Measurements from ENCODE around the gene CDC25B. TPM values are rescaled to one million over a fixed set of nuclear protein-coding genes. Genes with fewer than 3 reads are reported as not detected.
A peak's percentile ranks its signal among the peaks of the same experiment; 100 is the strongest.

Gene CDC25B
- total and polyA plus RNA-seq, 2 experiments from 2014 or later, result 18.2 to 20.1 TPM

GRCh38 chr20:3804254-3804751, 8.2 kb downstream of the CDC25B start:
- H3K4me2 ChIP-seq (ENCODE audit: unreplicated experiment), result no peak overlapping the region
- no peaks in the 10 kb centered on the region for H3K9me2 ChIP-seq (ENCODE audit: insufficient read depth)
- peaks cover 36% of the 10 kb centered on the region for H3K4me1 ChIP-seq (ENCODE audit: insufficient read depth)
- H3F3A ChIP-seq (ENCODE audit: insufficient read depth), result peaks cover 36% of the 10 kb centered on the region
- no peak overlapping the region for H3K27ac ChIP-seq
- no peak for DNase-seq
- no peak overlapping the region for H3K4me3 ChIP-seq
- H3K27me3 ChIP-seq (replicated peaks; ENCODE audit: insufficient read depth), result no peaks in the 10 kb centered on the region
- no peak for TF ChIP-seq EZH2phosphoT487 (IDR thresholded peaks at IDR 0.05; ENCODE audit: insufficient read depth, low read depth)
- TF ChIP-seq EZH2 (IDR thresholded peaks at IDR 0.05; ENCODE audit: insufficient read depth, poor library complexity, severe bottlenecking), result no peak
- 77 to 87% methylated on average over 9 to 11 of the region's 11 CpGs for WGBS, 2 experiments (ENCODE audit: low coverage in 1 of 2, low lambda C conversion rate in 2 of 2, missing lambda C conversion rate in 2 of 2)
- H4K20me1 ChIP-seq (ENCODE audit: insufficient read depth), result no peaks in the 10 kb centered on the region
- peaks cover 17% of the 10 kb centered on the region for H3K79me2 ChIP-seq (ENCODE audit: insufficient read depth)
- no peaks in the 10 kb centered on the region; the same call in 1 of the 2 replicates for H3K36me3 ChIP-seq (ENCODE audit: low read depth)
- H2AFZ ChIP-seq, result no peak overlapping the region
- no peak overlapping the region for H3K9ac ChIP-seq
- no peaks in the 10 kb centered on the region for H3K9me3 ChIP-seq (ENCODE audit: low read depth)
- in situ Hi-C loops (cut with MboI), result no loop called here

GRCh38 chr20:3804781-3805180, 8.7 kb downstream of the CDC25B start:
- 0 out of 2 replicates have a peak overlapping the region, but pooled peaks have one; percentile 89 for H3K9ac ChIP-seq
- TF ChIP-seq EZH2 (IDR thresholded peaks at IDR 0.05; ENCODE audit: insufficient read depth, poor library complexity, severe bottlenecking), result no peak
- no peak for TF ChIP-seq EZH2phosphoT487 (IDR thresholded peaks at IDR 0.05; ENCODE audit: insufficient read depth, low read depth)
- H3K9me3 ChIP-seq (ENCODE audit: low read depth), result no peaks in the 10 kb centered on the region
- H3F3A ChIP-seq (ENCODE audit: insufficient read depth), result peaks cover 39% of the 10 kb centered on the region
- no peak for DNase-seq
- H3K9me2 ChIP-seq (ENCODE audit: insufficient read depth), result no peaks in the 10 kb centered on the region
- H3K27me3 ChIP-seq (replicated peaks; ENCODE audit: insufficient read depth), result no peaks in the 10 kb centered on the region
- H2AFZ ChIP-seq, result no peak overlapping the region
- H4K20me1 ChIP-seq (ENCODE audit: insufficient read depth), result no peaks in the 10 kb centered on the region
- H3K4me2 ChIP-seq (ENCODE audit: unreplicated experiment), result no peak overlapping the region
- no peak overlapping the region for H3K4me3 ChIP-seq
- peaks cover 38% of the 10 kb centered on the region for H3K4me1 ChIP-seq (ENCODE audit: insufficient read depth)
- H3K79me2 ChIP-seq (ENCODE audit: insufficient read depth), result peaks cover 15% of the 10 kb centered on the region; the same call in 1 of the 2 replicates
- no peaks in the 10 kb centered on the region; the same call in 1 of the 2 replicates for H3K36me3 ChIP-seq (ENCODE audit: low read depth)
- in situ Hi-C loops (cut with MboI), result no loop called here
- 83 to 96% methylated on average over 11 of the region's 11 CpGs for WGBS, 2 experiments (ENCODE audit: low coverage in 1 of 2, low lambda C conversion rate in 2 of 2, missing lambda C conversion rate in 2 of 2)
- no peak overlapping the region for H3K27ac ChIP-seq

GRCh38 chr20:3808544-3808943, 12.4 kb downstream of the CDC25B start:
- no peaks in the 10 kb centered on the region for H3K36me3 ChIP-seq (ENCODE audit: low read depth)
- no peak overlapping the region for H2AFZ ChIP-seq
- WGBS, 2 experiments (ENCODE audit: low coverage in 1 of 2, low lambda C conversion rate in 2 of 2, missing lambda C conversion rate in 2 of 2), result 72 to 84% methylated on average over 3 of the region's 3 CpGs
- H3F3A ChIP-seq (ENCODE audit: insufficient read depth), result peaks cover 68% of the 10 kb centered on the region
- H3K9me2 ChIP-seq (ENCODE audit: insufficient read depth), result no peaks in the 10 kb centered on the region
- no peak for DNase-seq
- in situ Hi-C loops (cut with MboI), result no loop called here
- H3K27me3 ChIP-seq (replicated peaks; ENCODE audit: insufficient read depth), result no peaks in the 10 kb centered on the region
- H3K4me1 ChIP-seq (ENCODE audit: insufficient read depth), result peaks cover 55% of the 10 kb centered on the region
- H3K79me2 ChIP-seq (ENCODE audit: insufficient read depth), result peaks cover 17% of the 10 kb centered on the region; the same call in 1 of the 2 replicates
- peak overlapping the region; percentile 99 for H3K27ac ChIP-seq
- no peaks in the 10 kb centered on the region for H3K9me3 ChIP-seq (ENCODE audit: low read depth)
- TF ChIP-seq EZH2phosphoT487 (IDR thresholded peaks at IDR 0.05; ENCODE audit: insufficient read depth, low read depth) (no peak), EZH2 (IDR thresholded peaks at IDR 0.05; ENCODE audit: insufficient read depth, poor library complexity, severe bottlenecking) (no peak)
- H3K4me3 ChIP-seq, result peak overlapping the region; percentile 36
- no peaks in the 10 kb centered on the region for H4K20me1 ChIP-seq (ENCODE audit: insufficient read depth)
- peak overlapping the region; percentile 89 for H3K9ac ChIP-seq
- peak overlapping the region; percentile 83 for H3K4me2 ChIP-seq (ENCODE audit: unreplicated experiment)

- 1 to 3% methylated on average over 16 to 20 of the region's 20 CpGs for WGBS, 2 experiments (ENCODE audit: low coverage in 1 of 2, low lambda C conversion rate in 2 of 2, missing lambda C conversion rate in 2 of 2)
- H4K20me1 ChIP-seq (ENCODE audit: insufficient read depth), result no peaks in the 10 kb centered on the region
- H3K27me3 ChIP-seq (replicated peaks; ENCODE audit: insufficient read depth), result no peaks in the 10 kb centered on the region
- H2AFZ ChIP-seq, result no peak overlapping the region; the same call in 1 of the 2 replicates
- peaks cover 17% of the 10 kb centered on the region; the same call in 1 of the 2 replicates for H3K79me2 ChIP-seq (ENCODE audit: insufficient read depth)
- peak overlapping the region; percentile 74 for H3K4me3 ChIP-seq
- H3F3A ChIP-seq (ENCODE audit: insufficient read depth), result peaks cover 51% of the 10 kb centered on the region
- peak overlapping the region; percentile 97 for H3K9ac ChIP-seq
- no peaks in the 10 kb centered on the region for H3K36me3 ChIP-seq (ENCODE audit: low read depth)
- H3K9me2 ChIP-seq (ENCODE audit: insufficient read depth), result no peaks in the 10 kb centered on the region
- H3K4me1 ChIP-seq (ENCODE audit: insufficient read depth), result peaks cover 38% of the 10 kb centered on the region
- no peak for TF ChIP-seq EZH2 (IDR thresholded peaks at IDR 0.05; ENCODE audit: insufficient read depth, poor library complexity, severe bottlenecking)
- TF ChIP-seq EZH2phosphoT487 (IDR thresholded peaks at IDR 0.05; ENCODE audit: insufficient read depth, low read depth), result no peak
- peak overlapping the region; percentile 91 for H3K4me2 ChIP-seq (ENCODE audit: unreplicated experiment)
- H3K9me3 ChIP-seq (ENCODE audit: low read depth), result no peaks in the 10 kb centered on the region
- in situ Hi-C loops (cut with MboI), result no loop called here
- H3K27ac ChIP-seq, result peak overlapping the region; percentile 100
- DNase-seq, result peak; percentile 98
Observed at GRCh38 chr20:3811467-3812258, 15.6 kb downstream of the CDC25B start.
